Calu3 (cell line): ENCODE results near the gene MISP. TPM values are rescaled to one million over a fixed set of nuclear protein-coding genes. Genes with fewer than 3 reads are reported as not detected.

Source experiments
- BruUV-seq: library from RNA; stranded (reverse); fragments of 400-500 nt; replicated peaks from 2 replicates; lab custom pipeline; 2021; lab: Mats Ljungman, UMichigan
- CTCF ChIA-PET: fragments of 300-600 bp; sonication (Branson Sonifier 250); formaldehyde crosslinking; loops from one replicate; lab custom pipeline; 2022; ENCODE audit warnings: antibody characterized with exemption; lab: Charles Lee
- DNase-seq: peaks from one replicate; pipeline ENCODE4 v3.0.0; 2022
- H3K27ac Mint-ChIP-seq: one replicate; pipeline ENCODE4 v1.8.0; 2022; ENCODE audit warnings: mixed read lengths; ENCODE audit not compliant: unreplicated experiment
- H3K27me3 Mint-ChIP-seq: one replicate; pipeline ENCODE4 v1.8.0; 2022; ENCODE audit warnings: mixed read lengths; ENCODE audit not compliant: unreplicated experiment
- H3K36me3 Mint-ChIP-seq: one replicate; pipeline ENCODE4 v1.8.0; 2022; ENCODE audit warnings: mild to moderate bottlenecking, moderate library complexity, mixed read lengths; ENCODE audit not compliant: insufficient read depth, unreplicated experiment
- H3K4me1 Mint-ChIP-seq: one replicate; pipeline ENCODE4 v1.8.0; 2022; ENCODE audit warnings: mild to moderate bottlenecking, low read depth, mixed read lengths; ENCODE audit not compliant: unreplicated experiment
- H3K4me3 Mint-ChIP-seq: one replicate; pipeline ENCODE4 v1.8.0; 2022; ENCODE audit warnings: mild to moderate bottlenecking, low read depth, moderate library complexity, mixed read lengths; ENCODE audit not compliant: unreplicated experiment
- H3K9me3 Mint-ChIP-seq: one replicate; pipeline ENCODE4 v1.8.0; 2022; ENCODE audit warnings: low read depth, mixed read lengths; ENCODE audit not compliant: unreplicated experiment
- CTCF ChIP-seq: fragments of 200-600 bp; IDR thresholded peaks from one replicate; pipeline ENCODE4 v1.8.0; 2022; ENCODE audit warnings: antibody characterized with exemption; ENCODE audit not compliant: unreplicated experiment
- intact Hi-C: fragments of 100-400 bp; cut with micrococcal nuclease; formaldehyde crosslinking; loops from one replicate; pipeline ENCODE4 v1.10.0; 2022; ENCODE audit not compliant: unreplicated experiment
- total RNA-seq: library from RNA; stranded (reverse); gene quantifications from 2 replicates; pipeline ENCODE4 v1.2.3, GENCODE V29; 2022

The MISP gene
- total RNA-seq, 1 experiment from 2014 or later, result 73.9 TPM

DNA sequence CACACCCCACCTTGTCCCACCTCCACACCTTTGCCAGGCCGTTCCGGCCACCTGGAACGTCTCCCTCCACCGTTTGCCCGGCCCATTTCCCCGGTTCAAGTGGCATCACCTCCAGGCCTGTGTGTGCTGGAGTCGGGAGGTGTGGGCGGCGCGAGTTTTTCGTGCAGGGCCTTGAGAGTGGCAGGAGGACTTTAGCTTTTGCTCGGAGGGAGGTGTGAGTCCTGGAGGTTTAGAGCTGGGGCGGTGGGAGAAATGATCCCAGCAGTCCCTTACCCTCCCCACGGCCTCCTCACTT lies 46.5 kb upstream of the MISP start:
- no peaks in the 10 kb centered on the region for H3K9me3 Mint-ChIP-seq
- H3K27ac Mint-ChIP-seq, result no peak overlapping the region
- no peak for DNase-seq
- peaks cover 5% of the 10 kb centered on the region for H3K36me3 Mint-ChIP-seq
- TF ChIP-seq CTCF, result no peak
- H3K4me1 Mint-ChIP-seq, result no peaks in the 10 kb centered on the region
- BruUV-seq, result no TSS peak
- peaks cover 32% of the 10 kb centered on the region for H3K27me3 Mint-ChIP-seq
- intact Hi-C loops, result no loop called here
- CTCF ChIA-PET, result no interaction called here
- H3K4me3 Mint-ChIP-seq, result no peak overlapping the region

DNA sequence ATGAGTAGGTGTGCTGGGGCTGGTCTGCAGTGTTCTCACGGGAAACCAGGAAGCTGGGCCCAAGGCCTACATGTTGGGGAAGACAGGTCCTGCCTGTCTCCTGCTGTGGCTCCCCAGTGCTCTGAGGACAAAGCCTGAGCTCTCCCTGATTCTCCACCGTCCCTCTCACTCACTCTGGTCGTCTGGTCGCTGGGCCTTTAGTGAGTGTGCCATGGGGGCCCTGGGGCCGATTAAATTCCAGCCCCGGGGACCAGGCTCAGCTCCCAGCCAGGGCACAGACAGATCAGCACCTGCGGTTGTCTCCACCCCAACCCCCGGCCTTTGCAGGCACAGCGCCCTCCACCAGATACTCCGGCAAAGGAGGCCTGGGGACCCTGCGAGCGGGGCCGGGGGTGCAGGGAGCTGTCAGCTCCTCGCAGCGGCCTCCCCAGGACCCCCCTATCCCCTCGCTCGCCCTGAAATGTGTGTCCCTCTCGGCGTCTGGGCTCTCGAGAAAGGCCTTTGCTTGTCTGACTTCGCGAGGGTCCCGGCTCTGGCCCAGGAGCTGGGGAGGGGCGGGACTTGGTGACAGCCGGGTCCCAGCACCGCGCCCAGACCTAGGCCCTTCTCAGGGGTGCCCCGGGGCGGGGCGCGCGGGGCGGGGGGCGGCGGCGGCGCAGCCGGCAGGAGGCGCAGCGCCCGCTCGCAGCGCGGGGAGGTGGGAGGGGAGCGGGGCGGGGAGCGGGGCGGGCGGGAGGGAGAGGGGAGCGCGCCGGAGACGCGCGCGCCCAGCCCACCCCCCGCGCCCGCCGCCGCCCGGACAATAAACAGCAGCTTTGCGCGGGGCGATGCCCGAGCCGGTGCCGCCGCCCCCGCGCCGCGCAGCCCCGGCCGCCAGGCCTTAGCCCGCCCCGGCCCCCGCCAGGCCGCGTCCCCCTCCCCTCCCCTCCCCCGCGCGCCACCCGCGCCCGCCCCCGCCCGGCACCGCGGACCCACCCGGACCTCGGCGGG lies 42.5 kb upstream of the MISP start, which contains the start of gene PALM:
PALM (plus strand) TSS at position 782 of the 990 bp plus-strand sequence. CDS start 212 bp downstream, outside the sequence.
- Mint-ChIP-seq H3K27ac (no peak within 1 kb of the TSS), H3K9me3 (no peaks in the 10 kb centered on the region), H3K4me1 (no peaks in the 10 kb centered on the region), H3K36me3 (peaks cover 5% of the 10 kb centered on the region), H3K27me3 (peaks cover 40% of the 10 kb centered on the region), H3K4me3 (no peak within 1 kb of the TSS)
- intact Hi-C loops, result no loop called here
- no peak for TF ChIP-seq CTCF
- DNase-seq, result no peak
- no TSS peak for BruUV-seq
- CTCF ChIA-PET, result interaction anchor here (0.8 kb wide), 1 partner anchor 8 kb away, joined by 3 read pairs; no protein-coding TSS in a partner anchor

GRCh38 chr19:709196-709964 lies 41.5 kb upstream of the MISP start:
- H3K36me3 Mint-ChIP-seq, result peaks cover 5% of the 10 kb centered on the region
- BruUV-seq, result no TSS peak
- H3K9me3 Mint-ChIP-seq, result no peaks in the 10 kb centered on the region
- TF ChIP-seq CTCF, result no peak
- peaks cover 36% of the 10 kb centered on the region for H3K27me3 Mint-ChIP-seq
- CTCF ChIA-PET, result no interaction called here
- no peak for DNase-seq
- H3K27ac Mint-ChIP-seq, result no peak overlapping the region
- intact Hi-C loops, result no loop called here
- no peaks in the 10 kb centered on the region for H3K4me1 Mint-ChIP-seq
- H3K4me3 Mint-ChIP-seq, result no peak overlapping the region

- BruUV-seq, result no TSS peak
- H3K27me3 Mint-ChIP-seq, result peaks cover 38% of the 10 kb centered on the region
- intact Hi-C loops, result no loop called here
- TF ChIP-seq CTCF, result no peak
- H3K27ac Mint-ChIP-seq, result no peak overlapping the region
- no peaks in the 10 kb centered on the region for H3K36me3 Mint-ChIP-seq
- no peak overlapping the region for H3K4me3 Mint-ChIP-seq
- H3K9me3 Mint-ChIP-seq, result no peaks in the 10 kb centered on the region
- CTCF ChIA-PET, result no interaction called here
- no peaks in the 10 kb centered on the region for H3K4me1 Mint-ChIP-seq
- DNase-seq, result no peak
Measured at GRCh38 chr19:709965-710571, 40.8 kb upstream of the MISP start.
